ENCODE results near the gene INAVA.
"Not testable (repeated sequence)": the region's sequence is repeated elsewhere in the genome, so short reads cannot be mapped to it uniquely, and the experiment has no call there.

Gene INAVA

DNA sequence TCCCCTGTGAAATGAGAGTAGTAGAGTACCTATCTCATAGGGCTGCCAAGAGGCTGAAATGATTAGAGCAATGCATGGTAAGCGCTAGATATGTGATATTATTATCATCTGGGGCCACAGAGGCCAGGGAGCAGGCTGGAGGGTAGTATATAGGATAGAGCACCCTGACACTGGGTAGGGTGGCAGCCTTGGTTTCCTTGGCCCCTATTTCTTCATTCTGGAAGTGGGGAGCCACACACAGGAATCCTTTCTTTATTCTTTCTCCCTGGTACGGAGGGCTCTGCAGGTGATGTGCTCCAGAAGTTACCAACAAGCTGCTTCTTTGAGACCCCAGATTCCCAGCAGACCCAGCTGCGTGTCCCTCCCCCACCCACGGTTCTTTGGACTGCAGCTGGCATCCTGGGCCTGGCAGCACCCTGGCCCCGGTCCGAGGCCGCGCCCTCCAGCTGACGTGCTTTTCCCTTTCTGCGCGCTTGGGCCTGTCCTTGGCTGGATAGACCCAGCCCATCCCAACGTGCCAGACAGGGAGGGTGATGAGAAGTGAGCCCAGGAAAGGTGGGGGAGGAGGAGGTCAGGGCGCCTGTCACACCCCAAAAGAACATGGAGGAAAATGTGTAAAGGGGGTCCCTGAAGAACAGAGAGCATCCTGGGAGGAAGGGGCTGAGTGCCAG lies 18.2 kb downstream of the INAVA start:
- peaks cover 10% of the 10 kb centered on the region for H3K4me1 ChIP-seq (ENCODE audit: control insufficient read depth, insufficient read depth, low read length)
- no peak overlapping the region for H3K4me3 ChIP-seq (ENCODE audit: low read depth, low read length)
- peaks cover 50% of the 10 kb centered on the region for H3K36me3 ChIP-seq (ENCODE audit: control insufficient read depth, insufficient read depth, low read length)
- H3K9ac ChIP-seq (ENCODE audit: low read depth, low read length) = no peak overlapping the region
- no peaks in the 10 kb centered on the region for H3K27me3 ChIP-seq (ENCODE audit: control insufficient read depth, insufficient read depth, low read length)
- no peaks in the 10 kb centered on the region for H3K9me3 ChIP-seq (ENCODE audit: control insufficient read depth, insufficient read depth, low read length)

GRCh38 chr1:200916152-200916551 lies 21.5 kb downstream of the INAVA start:
- H3K9me3 ChIP-seq (ENCODE audit: control insufficient read depth, insufficient read depth, low read length) = no peaks in the 10 kb centered on the region

DNA sequence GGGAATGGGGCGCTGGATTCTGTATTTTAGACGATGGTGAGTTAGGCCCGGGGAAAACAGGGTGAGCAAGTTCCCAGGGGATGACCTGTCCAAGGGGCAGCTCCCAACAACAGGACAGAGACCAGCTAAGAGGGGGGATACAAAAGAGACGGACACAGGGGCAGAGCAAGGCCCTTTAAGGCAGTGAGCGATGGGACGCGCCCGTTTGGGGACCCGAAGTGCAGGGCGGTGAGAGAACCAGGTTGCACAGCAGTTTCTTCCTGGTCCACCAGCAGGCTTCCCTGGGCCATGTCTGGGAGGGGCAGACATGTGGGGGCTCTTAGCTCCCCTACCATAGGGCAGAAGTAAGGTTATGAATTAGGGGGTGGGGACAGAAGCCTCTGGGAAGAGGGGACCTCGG lies 22.0 kb downstream of the INAVA start:
- peak overlapping the region; percentile 53 for H3K4me3 ChIP-seq (ENCODE audit: low read depth, low read length)
- H3K27me3 ChIP-seq (ENCODE audit: control insufficient read depth, insufficient read depth, low read length) = no peaks in the 10 kb centered on the region

More at GRCh38 chr1:200916152-200916551, 21.5 kb downstream of the INAVA start:
- H3K36me3 ChIP-seq (ENCODE audit: control insufficient read depth, insufficient read depth, low read length) = peaks cover 22% of the 10 kb centered on the region
- no peaks in the 10 kb centered on the region for H3K27me3 ChIP-seq (ENCODE audit: control insufficient read depth, insufficient read depth, low read length)
- peaks cover 10% of the 10 kb centered on the region for H3K4me1 ChIP-seq (ENCODE audit: control insufficient read depth, insufficient read depth, low read length)
- H3K9ac ChIP-seq (ENCODE audit: low read depth, low read length) = peak overlapping the region; percentile 76
- peak overlapping the region; percentile 53 for H3K4me3 ChIP-seq (ENCODE audit: low read depth, low read length)

GRCh38 chr1:200917291-200917817 lies 22.7 kb downstream of the INAVA start:
- Histone ChIP-seq H3K9me3 (ENCODE audit: control insufficient read depth, insufficient read depth, low read length) (no peaks in the 10 kb centered on the region), H3K4me3 (ENCODE audit: low read depth, low read length) (no peak overlapping the region), H3K4me1 (ENCODE audit: control insufficient read depth, insufficient read depth, low read length) (peaks cover 10% of the 10 kb centered on the region), H3K36me3 (ENCODE audit: control insufficient read depth, insufficient read depth, low read length) (peaks cover 10% of the 10 kb centered on the region), H3K27me3 (ENCODE audit: control insufficient read depth, insufficient read depth, low read length) (no peaks in the 10 kb centered on the region), H3K9ac (ENCODE audit: low read depth, low read length) (peak overlapping the region; percentile 76)

More for the DNA sequence above, 22.0 kb downstream of the INAVA start:
- Histone ChIP-seq H3K9ac (ENCODE audit: low read depth, low read length) (peak overlapping the region; percentile 76), H3K9me3 (ENCODE audit: control insufficient read depth, insufficient read depth, low read length) (no peaks in the 10 kb centered on the region), H3K4me1 (ENCODE audit: control insufficient read depth, insufficient read depth, low read length) (peaks cover 10% of the 10 kb centered on the region), H3K36me3 (ENCODE audit: control insufficient read depth, insufficient read depth, low read length) (peaks cover 16% of the 10 kb centered on the region)

DNA sequence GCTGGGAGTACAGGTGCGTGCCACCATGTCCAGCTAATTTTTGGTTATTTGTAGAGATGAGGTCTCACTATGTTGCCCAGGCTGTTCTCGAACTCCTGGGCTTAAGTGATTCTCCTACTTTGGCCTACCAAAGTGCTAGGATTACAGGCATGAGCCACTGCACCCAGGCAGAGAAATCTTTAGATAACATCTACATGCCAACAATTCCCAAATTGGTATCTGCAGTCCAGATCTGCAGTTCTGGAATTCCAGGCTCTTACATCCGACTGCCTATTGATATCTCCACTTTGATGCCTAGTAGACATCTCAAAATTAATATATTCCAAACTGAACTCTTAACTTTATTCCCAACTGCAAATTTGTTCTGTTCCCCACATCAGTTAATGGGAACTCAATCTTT lies 23.3 kb downstream of the INAVA start:
- Histone ChIP-seq H3K9me3 (ENCODE audit: control insufficient read depth, insufficient read depth, low read length) (no peaks in the 10 kb centered on the region), H3K4me3 (ENCODE audit: low read depth, low read length) (no peak overlapping the region), H3K4me1 (ENCODE audit: control insufficient read depth, insufficient read depth, low read length) (peaks cover 10% of the 10 kb centered on the region), H3K27me3 (ENCODE audit: control insufficient read depth, insufficient read depth, low read length) (no peaks in the 10 kb centered on the region), H3K9ac (ENCODE audit: low read depth, low read length) (no peak overlapping the region), H3K36me3 (ENCODE audit: control insufficient read depth, insufficient read depth, low read length) (peaks cover 4% of the 10 kb centered on the region)

DNA sequence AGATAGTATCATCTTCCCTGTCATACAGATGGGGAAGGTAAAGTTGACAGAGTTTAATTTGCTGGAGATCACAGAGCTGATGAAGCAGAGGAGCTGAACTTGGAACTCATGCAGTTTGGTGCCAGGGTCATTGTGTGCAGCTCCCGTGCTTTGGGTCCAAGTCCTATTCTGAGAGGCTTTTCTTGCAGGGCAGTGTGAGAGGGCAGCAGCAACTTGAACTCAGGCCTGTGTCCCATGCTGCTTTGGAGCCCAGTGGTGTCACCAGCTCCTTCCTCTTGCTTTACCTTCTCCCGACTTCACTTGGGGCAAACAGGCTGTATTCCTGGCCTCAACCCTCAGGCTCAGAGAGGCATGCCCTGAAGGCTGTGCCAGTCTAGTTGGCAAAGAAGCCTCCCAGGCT lies 24.7 kb downstream of the INAVA start:
- no peak overlapping the region for H3K4me3 ChIP-seq (ENCODE audit: low read depth, low read length)
- peaks cover 10% of the 10 kb centered on the region for H3K4me1 ChIP-seq (ENCODE audit: control insufficient read depth, insufficient read depth, low read length)
- H3K9me3 ChIP-seq (ENCODE audit: control insufficient read depth, insufficient read depth, low read length) = no peaks in the 10 kb centered on the region
- H3K36me3 ChIP-seq (ENCODE audit: control insufficient read depth, insufficient read depth, low read length) = no peaks in the 10 kb centered on the region
- H3K9ac ChIP-seq (ENCODE audit: low read depth, low read length) = no peak overlapping the region
- no peaks in the 10 kb centered on the region for H3K27me3 ChIP-seq (ENCODE audit: control insufficient read depth, insufficient read depth, low read length)

GRCh38 chr1:200921571-200922110 lies 26.9 kb downstream of the INAVA start:
- Histone ChIP-seq H3K27me3 (ENCODE audit: control insufficient read depth, insufficient read depth, low read length) (no peaks in the 10 kb centered on the region), H3K4me3 (ENCODE audit: low read depth, low read length) (no peak overlapping the region), H3K4me1 (ENCODE audit: control insufficient read depth, insufficient read depth, low read length) (peaks cover 6% of the 10 kb centered on the region), H3K36me3 (ENCODE audit: control insufficient read depth, insufficient read depth, low read length) (no peaks in the 10 kb centered on the region), H3K9me3 (ENCODE audit: control insufficient read depth, insufficient read depth, low read length) (no peaks in the 10 kb centered on the region), H3K9ac (ENCODE audit: low read depth, low read length) (no peak overlapping the region)

DNA sequence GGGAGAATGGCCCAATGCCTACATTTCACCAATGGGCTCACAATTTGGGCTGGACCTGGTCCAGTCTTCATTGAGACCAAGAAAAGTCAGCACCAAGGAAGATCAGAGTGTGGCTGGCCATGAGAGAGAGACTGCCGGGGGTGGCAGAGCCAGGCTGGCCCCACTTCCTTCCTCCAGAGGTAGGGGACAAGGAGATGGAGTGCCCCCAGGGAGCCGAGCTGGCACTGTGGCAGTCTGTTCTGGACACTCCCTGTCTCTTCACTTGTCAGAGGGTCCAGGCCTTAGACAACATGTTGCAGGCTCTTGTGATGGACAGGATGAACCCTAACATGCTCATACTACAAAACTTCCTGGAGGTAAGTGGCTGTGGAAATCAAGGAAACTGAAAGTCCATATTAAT lies 27.7 kb downstream of the INAVA start:
- Histone ChIP-seq H3K36me3 (ENCODE audit: control insufficient read depth, insufficient read depth, low read length) (no peaks in the 10 kb centered on the region), H3K27me3 (ENCODE audit: control insufficient read depth, insufficient read depth, low read length) (no peaks in the 10 kb centered on the region), H3K4me1 (ENCODE audit: control insufficient read depth, insufficient read depth, low read length) (no peaks in the 10 kb centered on the region), H3K9me3 (ENCODE audit: control insufficient read depth, insufficient read depth, low read length) (no peaks in the 10 kb centered on the region), H3K9ac (ENCODE audit: low read depth, low read length) (no peak overlapping the region), H3K4me3 (ENCODE audit: low read depth, low read length) (no peak overlapping the region)

GRCh38 chr1:200923601-200924000 lies 28.9 kb downstream of the INAVA start:
- Histone ChIP-seq H3K4me1 (ENCODE audit: control insufficient read depth, insufficient read depth, low read length) (no peaks in the 10 kb centered on the region), H3K9me3 (ENCODE audit: control insufficient read depth, insufficient read depth, low read length) (no peaks in the 10 kb centered on the region), H3K4me3 (ENCODE audit: low read depth, low read length) (no peak overlapping the region), H3K27me3 (ENCODE audit: control insufficient read depth, insufficient read depth, low read length) (no peaks in the 10 kb centered on the region), H3K9ac (ENCODE audit: low read depth, low read length) (no peak overlapping the region), H3K36me3 (ENCODE audit: control insufficient read depth, insufficient read depth, low read length) (no peaks in the 10 kb centered on the region)

GRCh38 chr1:200925831-200926230 lies 31.1 kb downstream of the INAVA start:
- no peaks in the 10 kb centered on the region for H3K27me3 ChIP-seq (ENCODE audit: control insufficient read depth, insufficient read depth, low read length)
- H3K4me1 ChIP-seq (ENCODE audit: control insufficient read depth, insufficient read depth, low read length) = no peaks in the 10 kb centered on the region
- H3K36me3 ChIP-seq (ENCODE audit: control insufficient read depth, insufficient read depth, low read length) = no peaks in the 10 kb centered on the region
- H3K4me3 ChIP-seq (ENCODE audit: low read depth, low read length) = no peak overlapping the region
- H3K9ac ChIP-seq (ENCODE audit: low read depth, low read length) = no peak overlapping the region
- H3K9me3 ChIP-seq (ENCODE audit: control insufficient read depth, insufficient read depth, low read length) = no peaks in the 10 kb centered on the region

DNA sequence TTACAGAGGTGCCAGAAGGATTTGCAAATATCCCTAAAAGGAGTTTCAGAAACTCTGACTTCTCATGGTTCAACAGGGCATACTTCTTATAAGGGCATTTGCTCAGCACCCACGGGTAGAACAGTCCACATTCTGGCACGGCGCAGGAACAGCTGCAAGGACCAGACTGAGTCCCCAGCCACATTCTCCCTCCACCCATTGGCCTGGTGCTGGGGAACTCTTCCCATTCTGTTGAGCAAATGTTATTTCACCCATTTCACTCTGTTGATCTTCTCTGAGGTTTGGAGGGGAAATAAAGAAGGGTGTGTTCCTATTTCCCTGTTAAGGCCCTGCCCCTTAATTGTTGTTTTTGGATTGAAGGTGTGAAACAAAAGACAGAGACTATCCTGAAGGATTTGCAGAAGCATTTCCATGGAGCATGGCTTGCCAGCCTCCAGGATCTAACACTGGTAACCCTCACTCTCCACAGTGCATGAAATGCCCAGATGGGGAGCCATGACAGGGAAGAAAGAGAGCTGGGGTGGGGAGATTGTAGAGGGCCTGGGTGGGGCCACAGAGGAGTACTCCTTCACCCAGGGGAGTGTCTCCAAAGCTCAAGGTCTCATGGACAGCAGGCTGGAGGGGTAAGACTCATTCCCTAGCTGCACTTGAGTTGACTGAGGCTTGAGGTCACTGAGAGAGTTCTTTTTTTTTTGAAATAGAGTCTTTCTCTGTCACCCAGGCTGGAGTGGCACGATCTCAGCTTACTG lies 35.0 kb downstream of the INAVA start:
- no peak overlapping the region for H3K9ac ChIP-seq (ENCODE audit: low read depth, low read length)
- H3K27me3 ChIP-seq (ENCODE audit: control insufficient read depth, insufficient read depth, low read length) = no peaks in the 10 kb centered on the region
- no peaks in the 10 kb centered on the region for H3K4me1 ChIP-seq (ENCODE audit: control insufficient read depth, insufficient read depth, low read length)
- H3K4me3 ChIP-seq (ENCODE audit: low read depth, low read length) = no peak overlapping the region
- H3K9me3 ChIP-seq (ENCODE audit: control insufficient read depth, insufficient read depth, low read length) = no peaks in the 10 kb centered on the region
- no peaks in the 10 kb centered on the region for H3K36me3 ChIP-seq (ENCODE audit: control insufficient read depth, insufficient read depth, low read length)

DNA sequence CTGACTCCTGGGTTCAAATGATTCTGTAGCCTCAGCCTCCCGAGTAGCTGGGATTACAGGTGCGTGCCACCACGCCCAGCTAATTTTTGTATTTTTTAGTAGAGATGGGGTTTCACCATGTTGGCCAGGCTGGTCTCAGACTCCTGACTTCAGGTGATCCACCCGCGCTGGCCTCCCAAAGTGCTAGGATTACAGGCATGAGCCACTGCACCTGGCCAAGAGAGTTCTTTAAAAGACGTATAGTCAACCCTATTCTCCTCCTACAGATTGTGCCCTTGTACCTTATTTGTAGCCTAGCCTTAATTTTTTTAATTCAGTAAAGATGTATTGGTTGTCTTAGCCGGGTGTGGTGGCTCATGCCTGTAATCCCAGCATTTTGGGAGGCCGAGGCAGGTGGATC lies 35.6 kb downstream of the INAVA start:
- H3K27me3 ChIP-seq (ENCODE audit: control insufficient read depth, insufficient read depth, low read length); H3K9ac ChIP-seq (ENCODE audit: low read depth, low read length); H3K36me3 ChIP-seq (ENCODE audit: control insufficient read depth, insufficient read depth, low read length); H3K4me1 ChIP-seq (ENCODE audit: control insufficient read depth, insufficient read depth, low read length); H3K4me3 ChIP-seq (ENCODE audit: low read depth, low read length); H3K9me3 ChIP-seq (ENCODE audit: control insufficient read depth, insufficient read depth, low read length): not testable (repeated sequence)
